GM13976 (cell line): ENCODE results near the gene MRPL28.

Experiments used
- DNase-seq: peaks from one replicate; pipeline ENCODE4 v3.0.0; 2012; ENCODE audit warnings: low spot score
- CTCF ChIP-seq: IDR thresholded peaks from 2 replicates; pipeline ENCODE4 v1.5.1; 2012; ENCODE audit warnings: borderline replicate concordance, mild to moderate bottlenecking; ENCODE audit not compliant: insufficient read depth; ENCODE audit errors: extremely low read depth, missing control alignments, control extremely low read depth
- in situ Hi-C: fragments of 300-500 bp; cut with MboI; formaldehyde crosslinking; loops from one replicate; pipeline ENCODE4 v1.12.0; 2022; ENCODE audit warnings: low sequenced_read_pairs, mixed read lengths, inconsistent platforms; ENCODE audit not compliant: unreplicated experiment

The MRPL28 gene

GRCh38 chr16:324451-325334, 45.6 kb downstream of the MRPL28 start:
- TF ChIP-seq CTCF: no peak
- DNase-seq: peak; percentile 84
- in situ Hi-C loops: no loop called here

DNA sequence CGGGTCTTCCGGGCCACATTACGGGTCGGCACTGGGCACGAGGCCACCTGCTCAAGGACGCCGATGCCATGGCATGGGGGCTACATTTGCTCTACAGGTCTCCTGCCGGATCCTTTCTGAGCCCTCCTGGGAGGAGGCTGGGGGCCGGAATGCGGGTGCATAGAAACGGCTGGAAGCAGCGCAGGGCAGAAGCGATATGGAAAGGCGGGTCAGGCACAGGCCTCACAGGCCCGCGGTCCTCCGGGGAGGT, 46.2 kb downstream of the MRPL28 start:
- DNase-seq: no peak
- in situ Hi-C loops: no loop called here

DNA sequence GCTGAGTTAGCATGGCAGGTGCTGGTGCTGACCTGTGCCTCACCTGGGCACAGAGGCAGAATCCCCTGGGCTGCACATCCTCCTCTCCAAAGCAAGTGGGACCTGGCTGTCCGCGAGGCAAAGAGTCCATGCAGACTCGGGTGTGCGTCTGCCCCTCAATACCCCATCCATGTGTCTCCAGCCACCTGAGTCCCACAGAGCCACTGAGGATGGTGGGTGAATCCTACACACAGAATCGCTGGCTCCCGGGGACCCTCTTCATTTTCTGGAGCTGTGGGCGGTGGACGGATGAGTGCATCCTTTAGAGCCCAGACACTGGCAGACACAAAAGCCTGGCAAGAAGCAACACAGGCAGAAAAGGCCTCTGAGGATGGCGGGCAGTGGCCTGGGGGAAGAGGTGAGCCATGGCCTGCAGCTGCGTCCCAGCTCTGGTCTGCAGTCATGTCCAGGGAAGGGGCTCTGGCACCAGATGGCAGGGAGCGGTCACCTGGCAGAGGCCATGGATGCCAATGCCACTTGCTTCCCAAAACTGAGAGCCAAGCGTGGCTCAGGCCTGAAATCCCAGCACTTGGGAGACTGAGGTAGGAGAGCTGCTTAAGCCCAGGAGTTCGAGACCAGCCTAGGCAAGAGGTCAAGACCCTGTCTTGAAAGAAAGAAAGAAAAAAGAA, 47.7 kb downstream of the MRPL28 start:
- DNase-seq: no peak
- no peak for TF ChIP-seq CTCF
- in situ Hi-C loops: no loop called here

More for the DNA sequence above, 46.2 kb downstream of the MRPL28 start:
- TF ChIP-seq CTCF: no peak

DNA sequence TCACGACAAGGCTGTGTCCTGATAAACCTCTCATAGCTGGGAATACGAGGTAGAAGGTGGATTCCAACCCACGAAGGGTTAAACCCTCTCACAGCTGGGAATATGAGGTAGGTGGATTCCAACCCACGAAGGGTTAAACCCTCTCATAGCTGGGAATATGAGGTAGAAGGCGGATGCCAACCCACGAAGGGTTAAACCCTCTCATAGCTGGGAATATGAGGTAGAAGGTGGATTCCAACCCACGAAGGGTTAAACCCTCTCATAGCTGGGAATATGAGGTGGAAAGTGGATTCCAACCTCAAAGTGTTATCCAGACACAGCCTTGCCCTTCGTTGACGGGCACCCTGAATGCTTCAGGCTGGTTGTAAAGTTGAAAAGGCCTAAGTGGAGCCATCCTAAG, 48.8 kb downstream of the MRPL28 start:
- DNase-seq: no peak
- no peak for TF ChIP-seq CTCF
- in situ Hi-C loops: no loop called here

- TF ChIP-seq CTCF: no peak
- in situ Hi-C loops: no loop called here
- DNase-seq: no peak
Measured at GRCh38 chr16:320206-320605, 50.1 kb downstream of the MRPL28 start.

DNA sequence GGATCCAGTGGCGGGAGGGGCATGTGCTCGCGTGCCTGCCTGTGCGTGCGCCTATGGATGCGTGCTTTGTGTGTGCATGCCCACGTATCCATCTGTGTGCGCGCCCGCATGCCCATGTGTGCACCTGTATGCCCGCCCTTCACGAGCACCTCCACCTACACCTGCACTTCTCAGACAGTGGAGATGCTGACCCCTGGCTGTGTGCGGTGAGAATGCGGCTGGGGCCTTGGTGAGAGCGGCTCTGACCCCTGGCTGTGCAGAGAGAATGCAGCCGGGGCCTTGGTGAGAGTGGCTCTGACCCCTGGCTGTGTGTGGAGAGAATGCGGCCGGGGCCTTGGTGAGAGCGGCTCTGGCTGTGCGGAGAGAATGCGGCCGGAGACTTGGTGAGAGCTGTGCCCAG, 51.7 kb downstream of the MRPL28 start:
- DNase-seq: no peak
- TF ChIP-seq CTCF: no peak
- in situ Hi-C loops: no loop called here
